Activated CD8-positive, alpha-beta T cell treated with anti-CD3 and anti-CD28 coated beads for 36 hours (primary cell): ENCODE data around the gene SDHAF2. TPM values are rescaled to one million over a fixed set of nuclear protein-coding genes. Genes with fewer than 3 reads are reported as not detected.

ENCODE experiments used
- ATAC-seq: fragments of 200-7000 bp; cut with Tn5 transposase; one replicate; pipeline ENCODE4 v1.10.0; 2021; ENCODE audit warnings: mild to moderate bottlenecking, moderate library complexity
- CTCF ChIA-PET: fragments of 350-600 bp; sonication (Branson Sonifier 250); formaldehyde crosslinking; loops from one replicate; lab custom pipeline; 2021; ENCODE audit warnings: antibody characterized with exemption; lab: Charles Lee
- POLR2A ChIA-PET: fragments of 350-600 bp; sonication (Branson Sonifier 250); formaldehyde crosslinking; loops from one replicate; lab custom pipeline; 2021; ENCODE audit warnings: antibody characterized with exemption; lab: Charles Lee
- DNase-seq: peaks from one replicate; pipeline ENCODE4 v3.0.0-alpha.2; 2020
- H3K27ac Mint-ChIP-seq: one replicate; pipeline ENCODE4 v1.8.0; 2021; ENCODE audit warnings: mild to moderate bottlenecking, mixed read lengths
- H3K27me3 Mint-ChIP-seq: one replicate; pipeline ENCODE4 v1.8.0; 2021; ENCODE audit warnings: mixed read lengths
- H3K36me3 Mint-ChIP-seq: one replicate; pipeline ENCODE4 v1.8.0; 2021; ENCODE audit warnings: low read depth, mixed read lengths
- H3K4me1 Mint-ChIP-seq: one replicate; pipeline ENCODE4 v1.8.0; 2021; ENCODE audit warnings: low read depth, mixed read lengths
- H3K4me3 Mint-ChIP-seq: one replicate; pipeline ENCODE4 v1.8.0; 2021; ENCODE audit warnings: mild to moderate bottlenecking, moderate library complexity, mixed read lengths
- H3K9me3 Mint-ChIP-seq: one replicate; pipeline ENCODE4 v1.8.0; 2021; ENCODE audit warnings: mixed read lengths
- intact Hi-C: fragments of 100-400 bp; cut with micrococcal nuclease; formaldehyde crosslinking; loops from one replicate; pipeline ENCODE4 v1.10.0; 2022
- total RNA-seq, 2 experiments: library from RNA; stranded (reverse); gene quantifications; one replicate each; pipeline ENCODE4 v1.2.3, GENCODE V29; 2021
- TF ChIP-seq, protein P1 (sequence below): fragments of 200-600 bp; IDR thresholded peaks from one replicate; pipeline ENCODE4 v1.8.0; 2022; ENCODE audit warnings: antibody characterized with exemption, mild to moderate bottlenecking

Gene SDHAF2
- total RNA-seq, 2 experiments from 2014 or later, result 33.6 to 35.3 TPM

- TF ChIP-seq, protein P1, sequence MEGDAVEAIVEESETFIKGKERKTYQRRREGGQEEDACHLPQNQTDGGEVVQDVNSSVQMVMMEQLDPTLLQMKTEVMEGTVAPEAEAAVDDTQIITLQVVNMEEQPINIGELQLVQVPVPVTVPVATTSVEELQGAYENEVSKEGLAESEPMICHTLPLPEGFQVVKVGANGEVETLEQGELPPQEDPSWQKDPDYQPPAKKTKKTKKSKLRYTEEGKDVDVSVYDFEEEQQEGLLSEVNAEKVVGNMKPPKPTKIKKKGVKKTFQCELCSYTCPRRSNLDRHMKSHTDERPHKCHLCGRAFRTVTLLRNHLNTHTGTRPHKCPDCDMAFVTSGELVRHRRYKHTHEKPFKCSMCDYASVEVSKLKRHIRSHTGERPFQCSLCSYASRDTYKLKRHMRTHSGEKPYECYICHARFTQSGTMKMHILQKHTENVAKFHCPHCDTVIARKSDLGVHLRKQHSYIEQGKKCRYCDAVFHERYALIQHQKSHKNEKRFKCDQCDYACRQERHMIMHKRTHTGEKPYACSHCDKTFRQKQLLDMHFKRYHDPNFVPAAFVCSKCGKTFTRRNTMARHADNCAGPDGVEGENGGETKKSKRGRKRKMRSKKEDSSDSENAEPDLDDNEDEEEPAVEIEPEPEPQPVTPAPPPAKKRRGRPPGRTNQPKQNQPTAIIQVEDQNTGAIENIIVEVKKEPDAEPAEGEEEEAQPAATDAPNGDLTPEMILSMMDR, result no peak
- POLR2A ChIA-PET, result interaction anchor here (2.9 kb wide), 1 partner anchor 16 kb away, joined by 18 read pairs; the partner anchor contains the start of genes CPSF7 and SDHAF2
Measured at GRCh38 chr11:61445516-61445915, 15.6 kb downstream of the SDHAF2 start.

DNA sequence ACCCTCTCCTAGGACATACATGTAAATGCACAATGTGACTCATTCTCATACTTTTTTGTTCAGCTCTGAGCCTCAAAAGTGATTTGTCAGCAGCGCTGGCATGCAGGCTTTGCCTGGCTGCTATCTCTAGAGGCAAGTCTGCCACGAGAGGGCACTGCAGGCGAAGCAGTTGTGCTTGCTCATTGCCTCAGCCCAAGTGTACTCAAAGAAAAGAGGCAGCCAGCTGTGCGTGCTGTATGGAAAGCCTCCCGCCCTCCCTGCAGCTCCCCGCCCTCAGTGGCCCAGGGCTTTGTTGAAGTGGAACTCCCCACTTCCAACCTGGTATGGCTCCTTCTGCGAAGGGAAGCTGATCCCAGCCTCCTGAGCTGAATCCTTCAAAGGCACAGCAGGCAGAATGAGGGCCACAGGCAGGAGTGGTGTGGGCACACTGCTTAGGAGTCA, 16.3 kb downstream of the SDHAF2 start:
- peak; percentile 92 for DNase-seq
- Mint-ChIP-seq H3K27me3 (no peaks in the 10 kb centered on the region), H3K9me3 (no peaks in the 10 kb centered on the region), H3K36me3 (peaks cover 38% of the 10 kb centered on the region), H3K27ac (peak overlapping the region; percentile 54), H3K4me3 (no peak overlapping the region), H3K4me1 (peaks cover 32% of the 10 kb centered on the region)
- ChIA-PET CTCF (interaction anchor here (0.6 to 11.0 kb wide), 40 partner anchors 10 to 679 kb away, joined by 3 to 158 read pairs (median 6); partner anchors contain the start of genes CPSF7, CYB561A3, DDB1 and LRRC10B), POLR2A (interaction anchor here (1.8 to 2.9 kb wide), 2 partner anchors 8 to 17 kb away, joined by 9 to 18 read pairs; partner anchors contain the start of genes CPSF7 and SDHAF2)
- TF ChIP-seq, protein P1, result peak; percentile 75
- intact Hi-C loops, result no loop called here
- ATAC-seq, result peak; percentile 92

More at GRCh38 chr11:61445516-61445915, 15.6 kb downstream of the SDHAF2 start:
- H3K27me3 Mint-ChIP-seq, result no peaks in the 10 kb centered on the region
- H3K9me3 Mint-ChIP-seq, result no peaks in the 10 kb centered on the region
- H3K36me3 Mint-ChIP-seq, result peaks cover 38% of the 10 kb centered on the region
- peaks cover 30% of the 10 kb centered on the region for H3K4me1 Mint-ChIP-seq
- intact Hi-C loops, result no loop called here
- no peak for DNase-seq
- peak overlapping the region; percentile 54 for H3K27ac Mint-ChIP-seq
- CTCF ChIA-PET, result interaction anchor here (0.6 to 11.0 kb wide), 33 partner anchors 9 to 253 kb away, joined by 3 to 158 read pairs (median 6); partner anchors contain the start of genes CPSF7, CYB561A3, DDB1 and LRRC10B
- no peak overlapping the region for H3K4me3 Mint-ChIP-seq
- no peak for ATAC-seq

DNA sequence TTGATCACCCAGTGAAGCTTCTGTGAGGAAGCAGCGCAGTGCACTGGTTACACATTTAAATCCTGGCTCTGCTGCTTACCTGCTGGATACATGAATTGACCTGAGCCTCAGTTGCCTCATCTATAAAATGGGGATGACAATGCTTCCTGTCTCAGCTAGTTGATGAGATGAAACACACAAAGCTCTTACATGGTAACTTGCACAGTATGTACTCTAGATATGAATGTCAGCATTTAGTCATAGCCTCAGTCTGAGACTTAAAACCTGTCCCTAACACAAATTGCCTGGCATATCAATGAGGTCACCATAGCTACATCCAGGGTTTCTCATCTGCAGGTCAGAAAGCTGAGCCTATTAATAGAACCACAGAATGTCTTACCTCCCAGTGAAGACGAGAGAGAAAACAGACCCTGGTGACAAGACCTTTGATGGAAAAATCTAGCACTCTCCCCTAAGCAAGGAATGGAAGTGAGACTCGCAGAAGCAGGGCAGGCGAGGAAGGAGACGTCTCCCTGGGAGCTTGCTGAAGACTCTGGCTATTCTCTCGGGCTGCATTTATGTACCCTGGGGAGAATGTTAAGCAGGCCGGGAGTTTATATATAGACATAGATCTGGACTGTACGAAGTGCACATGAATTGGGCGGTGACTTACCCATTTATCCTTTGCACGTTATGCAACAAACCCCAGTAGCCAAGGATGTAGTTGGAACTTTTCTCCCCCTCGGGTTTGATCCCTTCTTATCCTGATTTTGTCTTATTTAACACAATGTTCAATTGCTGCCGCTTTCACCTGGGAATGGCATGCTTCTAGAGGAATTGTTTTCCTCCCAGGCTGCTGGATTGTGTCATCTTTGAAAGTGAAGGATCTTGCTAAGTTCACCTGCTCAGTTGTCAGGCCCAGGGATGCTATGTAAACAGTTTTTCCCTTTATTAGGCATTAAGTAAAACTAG, 18.0 kb downstream of the SDHAF2 start:
- TF ChIP-seq, protein P1, result no peak
- H3K4me1 Mint-ChIP-seq, result peaks cover 29% of the 10 kb centered on the region
- ATAC-seq (peak; percentile 73), DNase-seq (no peak)
- POLR2A ChIA-PET, result interaction anchor here (1.0 to 2.9 kb wide), 4 partner anchors 9 to 69 kb away, joined by 3 to 18 read pairs (median 6); partner anchors contain the start of genes CPSF7, SDHAF2 and TMEM216
- no peaks in the 10 kb centered on the region for H3K27me3 Mint-ChIP-seq
- H3K36me3 Mint-ChIP-seq, result peaks cover 39% of the 10 kb centered on the region
- intact Hi-C loops, result no loop called here
- H3K4me3 Mint-ChIP-seq, result no peak overlapping the region
- H3K9me3 Mint-ChIP-seq, result no peaks in the 10 kb centered on the region
- H3K27ac Mint-ChIP-seq, result peak overlapping the region; percentile 47
- CTCF ChIA-PET, result interaction anchor here (0.8 to 11.0 kb wide), 15 partner anchors 8 to 191 kb away, joined by 3 to 158 read pairs (median 14); partner anchors contain the start of genes CPSF7 and SDHAF2

DNA sequence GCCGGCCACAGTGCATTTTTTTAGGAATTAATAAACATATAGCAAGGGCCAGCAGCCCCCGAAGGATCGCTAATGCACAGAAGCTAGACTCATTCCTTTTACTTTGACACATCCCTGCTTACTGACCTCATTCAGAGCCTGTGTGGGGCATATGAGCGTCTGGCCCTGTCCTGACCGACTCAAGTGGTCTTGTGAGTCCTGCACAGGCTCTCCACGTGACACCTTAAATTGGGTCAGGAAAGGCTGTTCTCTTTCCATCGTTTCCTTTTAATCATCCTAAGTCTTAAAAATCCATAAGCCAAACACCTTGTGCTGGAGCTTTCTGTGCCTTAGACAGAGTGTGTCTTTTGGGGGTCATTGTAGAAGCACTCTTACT, 18.6 kb downstream of the SDHAF2 start:
- no peak for ATAC-seq
- POLR2A ChIA-PET, result interaction anchor here (2.9 kb wide), 1 partner anchor 19 kb away, joined by 18 read pairs; the partner anchor contains the start of genes CPSF7 and SDHAF2
- no peak for DNase-seq

More for the DNA sequence above, 18.6 kb downstream of the SDHAF2 start:
- intact Hi-C loops, result no loop called here
- no peaks in the 10 kb centered on the region for H3K27me3 Mint-ChIP-seq
- TF ChIP-seq, protein P1, result no peak
- no peak overlapping the region for H3K4me3 Mint-ChIP-seq
- no peaks in the 10 kb centered on the region for H3K9me3 Mint-ChIP-seq
- CTCF ChIA-PET, result interaction anchor here (1.0 to 11.0 kb wide), 7 partner anchors 12 to 68 kb away, joined by 3 to 158 read pairs (median 21); no protein-coding TSS in a partner anchor
- peaks cover 33% of the 10 kb centered on the region for H3K36me3 Mint-ChIP-seq
- H3K27ac Mint-ChIP-seq, result peak overlapping the region; percentile 47
- peaks cover 23% of the 10 kb centered on the region for H3K4me1 Mint-ChIP-seq
